H1 (cell line): Measurements from ENCODE around the gene TRIM6. TPM values are rescaled to one million over a fixed set of nuclear protein-coding genes. Genes with fewer than 3 reads are reported as not detected.

Experiments used
- CTCF ChIA-PET: fragments of 300-600 bp; sonication (Branson Sonifier 250); formaldehyde crosslinking; loops from one replicate; lab custom pipeline; 2021; ENCODE audit not compliant: partially characterized antibody; lab: Charles Lee
- POLR2A ChIA-PET: fragments of 300-600 bp; sonication (Branson Sonifier 250); formaldehyde crosslinking; loops from one replicate; lab custom pipeline; 2021; ENCODE audit warnings: inconsistent platforms; ENCODE audit not compliant: partially characterized antibody; lab: Charles Lee
- DNase-seq, 2 experiments: peaks; one replicate each; pipeline versions ENCODE4 v3.0.0 to v3.0.0-alpha.2; 2010 to 2022; ENCODE audit warnings: low spot score in 2 of 2, low read depth in 1 of 2, mixed read lengths in 1 of 2
- FAIRE-seq: peaks from 2 replicates; lab custom pipeline; 2011; peaks lifted over from hg19 to GRCh38; lab: Jason Lieb, UNC
- H2AFZ ChIP-seq: 2 replicates; pipeline ENCODE4 v1.8.1; 2012; ENCODE audit warnings: low read length, inconsistent platforms
- H2AK5ac ChIP-seq: 2 replicates; pipeline ENCODE4 v1.6.1; 2013; ENCODE audit warnings: low read depth, low read length
- H2BK120ac ChIP-seq: replicated peaks from 2 replicates; pipeline ENCODE3; 2013; ENCODE audit warnings: low read depth, low read length, inconsistent platforms
- H2BK12ac ChIP-seq: 2 replicates; pipeline ENCODE4 v1.6.1; 2013; ENCODE audit warnings: low read depth, low read length
- H2BK15ac ChIP-seq: 2 replicates; pipeline ENCODE4 v1.6.1; 2013; ENCODE audit warnings: low read length
- H2BK20ac ChIP-seq: 2 replicates; pipeline ENCODE4 v1.6.1; 2013; ENCODE audit warnings: low read length
- H2BK5ac ChIP-seq: 2 replicates; pipeline ENCODE4 v1.6.1; 2013; ENCODE audit warnings: low read depth, low read length
- H3K14ac ChIP-seq: 2 replicates; pipeline ENCODE4 v1.6.1; 2013; ENCODE audit warnings: inconsistent platforms; ENCODE audit not compliant: insufficient read length
- H3K18ac ChIP-seq: 2 replicates; pipeline ENCODE4 v1.6.1; 2013; ENCODE audit warnings: low read length; ENCODE audit errors: extremely low read depth
- H3K23ac ChIP-seq: 2 replicates; pipeline ENCODE4 v1.6.1; 2013; ENCODE audit warnings: inconsistent platforms; ENCODE audit not compliant: insufficient read length
- H3K23me2 ChIP-seq: 2 replicates; pipeline ENCODE4 v1.6.1; 2013; ENCODE audit warnings: low read depth, low read length
- H3K27ac ChIP-seq: 2 replicates; pipeline ENCODE4 v1.6.1; 2011; ENCODE audit warnings: low read depth, low read length, inconsistent platforms
- H3K27me3 ChIP-seq, 4 experiments: replicated peaks in 1 of 4; 1 replicate in 1 of 4; 2 replicates in 3 of 4; pipeline versions ENCODE4 v1.6.1 to v1.8.1; 2011 to 2013; ENCODE audit warnings: low read length in 3 of 4, mild to moderate bottlenecking in 3 of 4, inconsistent platforms in 2 of 4, mixed read lengths in 2 of 4, moderate library complexity in 1 of 4; ENCODE audit not compliant: control insufficient read depth in 3 of 4, insufficient read depth in 3 of 4; ENCODE audit errors: extremely low read depth in 1 of 4
- H3K36me3 ChIP-seq, 4 experiments: 2 replicates each; pipeline versions ENCODE4 v1.6.1 to v1.8.1; 2011 to 2013; ENCODE audit warnings: mild to moderate bottlenecking in 4 of 4, low read length in 3 of 4, moderate library complexity in 2 of 4, control low read depth in 1 of 4, inconsistent platforms in 1 of 4; ENCODE audit not compliant: insufficient read depth in 4 of 4, control insufficient read depth in 2 of 4
- H3K4ac ChIP-seq: replicated peaks from 2 replicates; pipeline ENCODE3; 2013; ENCODE audit warnings: low read length, low read depth, mixed read lengths, inconsistent platforms; ENCODE audit not compliant: insufficient read length
- H3K4me1 ChIP-seq, 4 experiments: replicated peaks in 1 of 4; 1 replicate in 1 of 4; 2 replicates in 3 of 4; pipeline versions ENCODE4 v1.6.1 to v1.8.1; 2011 to 2013; ENCODE audit warnings: low read length in 3 of 4, inconsistent platforms in 2 of 4, mixed read lengths in 1 of 4; ENCODE audit not compliant: insufficient read depth in 4 of 4, control insufficient read depth in 3 of 4
- H3K4me2 ChIP-seq, 2 experiments: 2 replicates each; pipeline versions ENCODE4 v1.6.1 to v1.8.1; 2011 to 2013; ENCODE audit warnings: low read depth in 2 of 2, low read length in 2 of 2, control low read depth in 1 of 2, inconsistent platforms in 1 of 2, mild to moderate bottlenecking in 1 of 2; ENCODE audit not compliant: insufficient read depth in 1 of 2
- H3K4me3 ChIP-seq, 4 experiments: fragments of 200-600, 300-600 bp in 1 of 4; sonication (generic), shearing (Covaris generic), sonication (Bioruptor Twin) in 1 of 4; 2 replicates each; pipeline versions ENCODE4 v1.5.1 to v1.8.1; 2011 to 2016; ENCODE audit warnings: low read length in 4 of 4, low read depth in 3 of 4, control low read depth in 2 of 4, inconsistent platforms in 2 of 4, mild to moderate bottlenecking in 2 of 4, mixed read lengths in 1 of 4, moderate library complexity in 1 of 4; ENCODE audit not compliant: insufficient read depth in 2 of 4; ENCODE audit errors: extremely low read depth in 1 of 4
- H3K56ac ChIP-seq: replicated peaks from 2 replicates; pipeline ENCODE3; 2013; ENCODE audit warnings: low read depth, mild to moderate bottlenecking, mixed read lengths, low read length, inconsistent platforms; ENCODE audit not compliant: insufficient read length
- H3K79me1 ChIP-seq: 2 replicates; pipeline ENCODE4 v1.6.1; 2013; ENCODE audit warnings: low read depth, low read length, control low read depth
- H3K79me2 ChIP-seq, 2 experiments: 2 replicates each; pipeline versions ENCODE4 v1.6.1 to v1.8.1; 2012 to 2013; ENCODE audit warnings: low read length in 2 of 2, mild to moderate bottlenecking in 2 of 2, inconsistent platforms in 1 of 2; ENCODE audit not compliant: insufficient read depth in 2 of 2, control insufficient read depth in 1 of 2
- H3K9ac ChIP-seq, 4 experiments: replicated peaks in 1 of 4; 1 replicate in 1 of 4; 2 replicates in 3 of 4; pipeline versions ENCODE4 v1.6.1 to v1.8.1; 2011 to 2013; ENCODE audit warnings: low read depth in 3 of 4, low read length in 3 of 4, control low read depth in 2 of 4, mild to moderate bottlenecking in 2 of 4, moderate library complexity in 2 of 4, inconsistent platforms in 1 of 4; ENCODE audit errors: extremely low read depth in 1 of 4
- H3K9me3 ChIP-seq, 2 experiments: 2 replicates each; pipeline versions ENCODE4 v1.6.1 to v1.8.1; 2012 to 2013; ENCODE audit warnings: mild to moderate bottlenecking in 2 of 2, moderate library complexity in 2 of 2, control low read depth in 1 of 2, inconsistent platforms in 1 of 2, low read depth in 1 of 2, low read length in 1 of 2, mixed read lengths in 1 of 2; ENCODE audit not compliant: insufficient read depth in 2 of 2
- H4K20me1 ChIP-seq, 2 experiments: replicated peaks in 1 of 2; 2 replicates each; pipeline versions ENCODE3 to v1.8.1; 2011 to 2013; ENCODE audit warnings: inconsistent platforms in 2 of 2, low read length in 2 of 2, mild to moderate bottlenecking in 1 of 2; ENCODE audit not compliant: insufficient read depth in 2 of 2, control insufficient read depth in 1 of 2
- H4K5ac ChIP-seq: 2 replicates; pipeline ENCODE4 v1.6.1; 2013; ENCODE audit warnings: low read length, low read depth, mixed read lengths, inconsistent platforms; ENCODE audit not compliant: insufficient read length
- H4K8ac ChIP-seq: 2 replicates; pipeline ENCODE4 v1.8.0; 2013; ENCODE audit warnings: mild to moderate bottlenecking, moderate library complexity, low read length, inconsistent platforms; ENCODE audit not compliant: insufficient read depth; ENCODE audit errors: extremely low read depth
- H4K91ac ChIP-seq: replicated peaks from 2 replicates; pipeline ENCODE3; 2013; ENCODE audit warnings: low read length, mixed read lengths, inconsistent platforms; ENCODE audit not compliant: insufficient read length
- CBX8 ChIP-seq: fragments of 300-800, 300-1000 bp; sonication (generic); IDR thresholded peaks from 2 replicates; pipeline ENCODE4 v1.7.1; 2016; ENCODE audit warnings: low read depth, low read length, borderline replicate concordance
- EZH2 ChIP-seq: fragments of 200-600 bp; sonication (generic); IDR thresholded peaks from 2 replicates; pipeline ENCODE4 v1.7.1; 2012; ENCODE audit warnings: low read depth, mild to moderate bottlenecking, moderate library complexity, low read length, inconsistent platforms; ENCODE audit not compliant: severe bottlenecking
- KDM1A ChIP-seq: fragments of 200-600, 300-600 bp; sonication (generic); IDR thresholded peaks from 2 replicates; pipeline ENCODE4 v1.7.1; 2016; ENCODE audit warnings: mild to moderate bottlenecking, low read length, borderline replicate concordance
- KDM4A ChIP-seq: IDR thresholded peaks from one replicate; pipeline ENCODE4 v1.7.1; 2012; ENCODE audit warnings: low read depth, mild to moderate bottlenecking, moderate library complexity, low read length, inconsistent platforms; ENCODE audit not compliant: severe bottlenecking
- POLR2A ChIP-seq, 2 experiments: IDR thresholded peaks; 1 replicate in 1 of 2; 2 replicates in 1 of 2; pipeline ENCODE4 v1.6.1; 2011; ENCODE audit warnings: low read depth in 2 of 2, low read length in 2 of 2, mild to moderate bottlenecking in 2 of 2; ENCODE audit errors: control extremely low read depth in 1 of 2
- RBBP5 ChIP-seq: IDR thresholded peaks from 2 replicates; pipeline ENCODE4 v1.7.1; 2012; ENCODE audit warnings: low read depth, mild to moderate bottlenecking, inconsistent platforms, low read length, moderate library complexity, borderline replicate concordance
- RNF2 ChIP-seq: fragments of 200-900, 300-1000 bp; sonication (generic); IDR thresholded peaks from 2 replicates; pipeline ENCODE4 v1.7.1; 2016; ENCODE audit warnings: borderline replicate concordance, low read depth, mild to moderate bottlenecking, antibody characterized with exemption, low read length; ENCODE audit not compliant: poor library complexity, severe bottlenecking; ENCODE audit errors: missing control alignments
- WGBS, 2 experiments: shearing (Covaris generic) in 1 of 2; methylation state at CpG; one replicate each; pipeline versions ENCODE4 v1.1.6 to v1.1.7; 2013 to 2015; ENCODE audit warnings: low lambda C conversion rate in 2 of 2, mixed read lengths in 2 of 2, inconsistent platforms in 1 of 2, low coverage in 1 of 2, missing lambda C conversion rate in 1 of 2; ENCODE audit not compliant: insufficient replicate concordance in 2 of 2, insufficient coverage in 1 of 2, insufficient read length in 1 of 2; ENCODE audit errors: extremely low coverage in 1 of 2, missing lambda C conversion rate in 1 of 2; 5-methylcytosine and 5-hydroxymethylcytosine counted together
- polyA plus RNA-seq, 7 experiments: library from polyadenylated mRNA; depleted of rRNA in 3 of 7; stranded (reverse) in 5 of 7; unstranded in 2 of 7; fragments of >200 nt in 5 of 7; fragments of 200-250 nt in 2 of 7; gene quantifications; 1 replicate in 5 of 7; 2 replicates in 1 of 7; 4 replicates in 1 of 7; pipeline versions ENCODE4 v1.2.1 to v1.2.3, GENCODE V29; 2011 to 2013; ENCODE audit warnings: missing spikeins in 2 of 7, mixed read lengths in 2 of 7
- total RNA-seq: library from RNA; stranded (reverse); fragmentation: NEBNext Ultra II Directional; extraction: Animal tissue kit (Norgen Biotek cat#: 25700); gene quantifications from 2 replicates; pipeline ENCODE4 v1.2.1, GENCODE V29; 2021
- TF ChIP-seq, protein P1 (sequence below): IDR thresholded peaks from 2 replicates; pipeline ENCODE4 v1.6.1; 2012; ENCODE audit warnings: inconsistent platforms

Gene TRIM6
- total and polyA plus RNA-seq, 2 of the 8 experiments (the other 6 are each of a cell fraction or from before 2014, with no cell fraction given): 21.6 to 23.3 TPM

DNA sequence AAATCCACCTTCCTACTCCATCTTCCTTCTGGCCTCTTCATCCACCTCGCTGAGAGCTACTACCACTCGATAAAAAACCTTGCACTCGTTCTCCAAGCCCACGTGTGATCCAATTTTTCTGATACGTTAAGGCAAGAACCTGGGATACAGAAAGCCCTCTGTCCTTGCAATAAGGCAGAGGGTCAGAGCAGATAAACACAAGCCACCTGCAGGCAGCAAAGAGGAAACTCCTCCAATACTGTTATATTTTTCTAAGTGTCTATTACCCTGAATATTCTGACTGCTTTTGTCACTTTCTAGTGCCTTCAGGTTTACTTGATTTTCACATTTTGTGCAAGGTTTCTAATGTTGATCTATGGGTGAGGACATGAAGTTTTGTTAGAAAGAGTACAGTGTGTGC lies 61.9 kb downstream of the TRIM6 start:
- CTCF ChIA-PET: interaction anchor here (1.3 kb wide), 1 partner anchor 33 kb away, joined by 3 read pairs; no protein-coding TSS in a partner anchor
- Histone ChIP-seq H3K27me3 (no peaks in the 10 kb centered on the region), H3K18ac (no peak overlapping the region), H2BK120ac (no peak overlapping the region), H3K23ac (no peak overlapping the region), H3K23me2 (no peaks in the 10 kb centered on the region), H3K4me1 (no peaks in the 10 kb centered on the region), H3K79me2 (no peaks in the 10 kb centered on the region), H2AK5ac (no peak overlapping the region), H3K4me2 (no peak overlapping the region), H2BK5ac (no peak overlapping the region), H2BK12ac (no peak overlapping the region), H3K56ac (no peak overlapping the region), H3K9me3 (no peaks in the 10 kb centered on the region; a peak in 1 of 4 replicates), H3K27ac (no peak overlapping the region), H4K5ac (no peak overlapping the region), H2AFZ (no peak overlapping the region), H3K9ac (no peak overlapping the region), H4K91ac (no peak overlapping the region), H4K8ac (no peak overlapping the region), H3K4ac (no peak overlapping the region), H2BK15ac (no peak overlapping the region), H3K79me1 (no peaks in the 10 kb centered on the region), H3K14ac (no peak overlapping the region), H4K20me1 (no peaks in the 10 kb centered on the region), H2BK20ac (no peak overlapping the region), H3K4me3 (no peak overlapping the region), H3K36me3 (no peaks in the 10 kb centered on the region)
- POLR2A ChIA-PET: no interaction called here
- WGBS, 2 experiments: 87% methylated on average over 5 of the region's 5 CpGs; no CpG with 5 or more reads in 1 of the 2 experiments
- DNase-seq: no peak
- TF ChIP-seq, protein P1, sequence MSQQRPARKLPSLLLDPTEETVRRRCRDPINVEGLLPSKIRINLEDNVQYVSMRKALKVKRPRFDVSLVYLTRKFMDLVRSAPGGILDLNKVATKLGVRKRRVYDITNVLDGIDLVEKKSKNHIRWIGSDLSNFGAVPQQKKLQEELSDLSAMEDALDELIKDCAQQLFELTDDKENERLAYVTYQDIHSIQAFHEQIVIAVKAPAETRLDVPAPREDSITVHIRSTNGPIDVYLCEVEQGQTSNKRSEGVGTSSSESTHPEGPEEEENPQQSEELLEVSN: no peak
- no peak for TF ChIP-seq CBX8
- TF ChIP-seq POLR2A (IDR thresholded peaks at IDR 0.05; ENCODE audit: control extremely low read depth in 1 of 2, low read depth in 2 of 2, low read length in 2 of 2): no peak
- TF ChIP-seq KDM4A: no peak
- TF ChIP-seq RNF2: no peak
- TF ChIP-seq RBBP5: no peak
- no peak for TF ChIP-seq EZH2
- no peak for TF ChIP-seq KDM1A
- no peak for FAIRE-seq
